CMK (cell line): ENCODE data around the gene PLCB4.
A peak's percentile ranks its signal among the peaks of the same experiment; 100 is the strongest.
"Not testable (repeated sequence)": the region's sequence is repeated elsewhere in the genome, so short reads cannot be mapped to it uniquely, and the experiment has no call there.

Source experiments
- DNase-seq: peaks from one replicate; pipeline ENCODE4 v3.0.0-alpha.2; 2010; ENCODE audit warnings: low read depth

The PLCB4 gene

DNA sequence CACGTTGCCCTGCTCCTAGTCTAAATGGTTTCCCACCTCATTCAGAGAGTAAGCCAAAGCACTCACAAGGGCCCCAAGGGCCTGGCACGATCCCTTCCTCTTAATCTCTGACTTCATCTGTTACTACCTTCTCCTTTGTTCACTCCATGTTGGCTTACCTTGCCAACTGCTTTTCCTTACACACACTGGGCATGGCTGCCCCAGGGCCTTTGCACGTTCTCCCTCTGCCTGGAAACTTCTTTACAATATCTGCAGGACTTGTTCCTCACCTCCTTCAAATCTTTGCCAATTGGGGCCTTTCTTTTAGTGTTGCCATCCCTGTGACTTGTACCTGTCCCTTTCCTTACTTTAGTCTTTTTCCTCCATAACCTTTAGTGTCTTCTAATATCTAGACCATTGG, 73.9 kb downstream of the PLCB4 start:
- DNase-seq: no peak

DNA sequence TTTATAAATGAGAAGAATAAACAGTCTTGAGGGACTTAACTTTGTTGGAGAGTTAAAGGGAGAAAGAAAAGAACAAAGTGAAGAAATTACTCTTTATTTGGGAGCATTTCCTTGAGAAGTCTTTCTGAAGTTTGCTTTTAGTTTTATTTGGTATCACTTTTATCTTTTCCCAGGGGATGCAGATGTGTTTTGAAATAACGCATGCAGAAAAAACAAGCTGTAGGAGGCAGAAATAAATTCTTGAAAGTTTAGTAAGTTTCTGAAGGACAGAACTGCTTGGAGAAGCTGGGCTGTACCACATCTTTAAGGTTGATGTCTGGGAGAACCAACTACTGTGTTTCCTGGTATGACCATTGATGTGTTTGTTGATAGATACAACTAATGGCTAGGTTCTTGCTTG, 75.0 kb downstream of the PLCB4 start:
- DNase-seq: no peak

DNA sequence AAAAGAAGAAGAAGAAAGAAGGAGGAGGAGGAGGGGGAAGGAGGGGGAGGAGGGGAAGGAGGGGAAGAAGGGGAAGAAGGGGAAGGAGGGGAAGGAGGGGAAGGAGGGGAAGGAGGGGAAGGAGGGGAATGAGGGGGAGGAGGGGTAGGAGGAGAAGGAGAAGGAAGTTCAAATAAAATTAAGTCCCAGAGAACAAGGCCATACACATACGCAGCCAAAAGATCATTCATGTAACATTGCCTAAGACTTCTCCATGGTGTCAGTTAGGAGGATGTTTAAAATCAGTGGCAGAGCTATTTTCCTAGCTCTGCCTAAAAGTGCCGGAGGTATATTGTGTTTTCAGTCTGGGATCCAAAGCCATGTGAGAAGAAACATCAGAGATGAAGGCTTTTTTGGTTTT, 75.8 kb downstream of the PLCB4 start:
- DNase-seq: no peak

DNA sequence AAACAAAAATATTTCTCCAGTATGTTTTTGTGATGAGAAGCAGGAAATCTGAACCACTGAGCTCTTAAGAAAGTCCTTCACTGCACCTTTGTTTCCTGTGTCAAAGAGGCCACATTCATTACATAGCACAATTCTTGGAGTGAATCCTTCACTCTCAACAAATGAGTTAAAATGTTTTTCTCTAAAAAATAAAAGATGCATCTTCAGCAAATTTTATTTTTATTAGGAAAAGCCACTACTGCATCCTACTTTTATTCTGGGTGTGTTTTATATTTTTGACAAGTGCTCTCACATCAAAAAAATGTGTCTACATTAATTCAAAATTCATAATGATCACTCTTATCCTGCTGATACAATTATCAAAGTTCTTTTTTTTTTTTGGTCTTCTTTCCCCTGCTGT, 76.3 kb downstream of the PLCB4 start:
- no peak for DNase-seq

DNA sequence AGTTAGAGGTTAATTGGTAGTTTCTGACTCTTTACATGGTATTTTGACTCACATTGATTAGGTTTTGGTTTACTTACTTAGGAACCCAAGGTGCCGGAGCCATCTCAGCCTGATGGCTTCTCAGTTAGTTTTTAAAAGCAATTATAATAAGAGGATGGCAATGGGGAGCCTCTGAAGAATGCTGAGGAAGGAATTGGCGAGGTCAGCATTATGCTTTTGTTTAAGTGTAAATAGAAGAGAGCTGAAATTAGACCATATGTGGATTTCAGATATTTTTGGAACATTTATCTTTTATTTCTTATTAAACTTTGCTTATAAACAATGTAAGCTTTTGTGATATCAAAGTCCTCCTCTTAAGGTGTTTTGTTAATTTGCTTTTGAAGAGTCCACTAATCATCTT, 77.8 kb downstream of the PLCB4 start:
- no peak for DNase-seq

DNA sequence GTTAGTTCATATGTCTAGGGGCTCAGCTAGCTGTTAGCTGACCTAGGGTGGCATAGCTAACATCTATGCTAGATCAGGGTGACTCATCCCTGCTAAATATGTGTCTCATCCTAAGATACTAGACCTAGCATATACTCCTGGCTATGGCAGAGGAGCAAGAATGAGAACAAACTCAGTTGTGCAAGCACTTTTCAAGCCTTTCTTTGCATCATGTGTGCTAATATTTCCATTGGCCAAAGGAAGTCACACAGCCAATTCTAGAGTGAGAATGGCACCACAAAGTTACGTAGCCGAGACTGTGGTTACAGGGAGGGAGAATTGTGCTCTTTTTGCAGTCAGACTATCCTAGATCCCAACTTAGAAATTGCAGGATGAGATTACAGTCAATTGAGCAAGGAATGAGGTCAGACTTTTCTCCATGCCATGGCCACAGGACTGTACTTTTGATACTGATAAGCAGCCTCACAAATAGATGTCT, 78.7 kb downstream of the PLCB4 start:
- DNase-seq: peak; percentile 85

DNA sequence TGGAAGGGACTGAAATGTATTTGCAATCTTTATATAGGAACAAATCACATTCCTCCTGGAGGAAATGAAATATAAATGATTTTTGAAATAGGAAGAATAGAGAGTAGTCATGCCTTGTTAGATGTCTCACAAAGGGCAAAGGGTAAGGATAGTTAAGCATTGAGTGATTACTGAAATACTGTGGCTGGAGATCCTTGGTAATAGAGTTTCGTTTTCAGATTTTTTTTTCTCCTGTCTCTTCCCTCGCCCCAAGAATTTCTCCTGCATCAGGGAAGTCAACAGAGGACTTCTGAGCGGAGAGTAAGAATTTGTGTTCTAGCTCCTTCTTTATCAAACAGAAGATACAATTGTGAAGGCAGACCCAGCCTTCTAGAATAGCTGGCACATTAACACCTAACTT, 79.4 kb downstream of the PLCB4 start:
- DNase-seq: no peak

DNA sequence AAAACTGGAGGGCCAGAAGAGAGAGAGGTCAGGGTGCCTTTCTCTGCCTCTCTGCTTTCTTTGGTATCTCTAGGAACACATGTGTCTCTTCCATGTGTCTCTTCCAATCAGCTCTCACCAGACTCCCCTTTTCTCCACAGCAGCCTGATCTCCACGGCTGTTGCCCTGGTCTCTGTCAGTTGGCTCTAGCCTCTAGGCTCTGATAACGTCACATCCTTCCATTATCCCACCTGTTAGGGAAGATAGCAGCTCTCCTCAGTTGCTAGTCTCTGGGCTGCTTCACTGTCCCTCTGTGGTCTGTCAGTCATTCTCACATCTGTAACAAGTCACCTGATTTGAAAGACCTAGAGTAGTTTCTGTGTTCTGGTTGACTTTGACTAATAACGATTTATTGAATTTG, 80.2 kb downstream of the PLCB4 start:
- peak; percentile 99 for DNase-seq

DNA sequence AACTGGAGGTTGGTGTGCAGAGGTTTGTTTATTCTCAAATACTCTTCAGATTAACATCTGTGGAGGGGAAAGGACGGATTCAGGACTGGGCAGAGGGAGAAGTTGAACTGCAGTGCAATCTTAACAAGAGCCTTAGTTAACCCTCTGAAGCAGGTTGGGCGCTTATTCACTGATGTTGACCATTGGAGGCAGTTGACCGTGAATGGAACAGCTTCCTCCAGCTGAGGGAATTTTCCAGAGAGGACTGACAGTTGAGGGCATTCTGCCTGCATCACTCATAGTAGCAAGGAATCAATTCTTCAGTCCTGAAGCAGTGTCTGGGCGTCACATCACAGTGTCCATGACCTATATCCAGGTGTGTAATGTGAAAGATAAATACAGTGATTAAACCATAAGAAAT, 80.9 kb downstream of the PLCB4 start:
- DNase-seq: no peak

DNA sequence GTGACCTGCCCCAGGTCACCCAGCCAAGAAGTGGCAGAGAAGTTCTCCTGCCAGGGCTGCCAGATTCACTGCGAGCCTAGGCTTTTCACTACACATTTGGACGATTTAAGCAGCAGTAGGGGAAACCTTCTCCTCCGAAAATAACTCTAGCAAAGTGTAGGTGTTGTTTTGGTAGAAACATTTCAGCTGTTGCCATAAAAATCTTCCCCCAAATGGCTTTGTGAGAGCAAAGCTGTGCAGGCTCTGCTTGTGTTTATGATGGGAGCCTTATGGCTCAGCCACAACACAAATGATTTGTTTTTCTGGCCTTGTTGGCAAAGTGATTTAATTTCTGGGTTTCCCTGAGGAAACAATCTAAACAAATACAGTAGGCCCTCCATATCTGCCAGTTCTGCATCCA, 81.8 kb downstream of the PLCB4 start:
- DNase-seq: no peak

DNA sequence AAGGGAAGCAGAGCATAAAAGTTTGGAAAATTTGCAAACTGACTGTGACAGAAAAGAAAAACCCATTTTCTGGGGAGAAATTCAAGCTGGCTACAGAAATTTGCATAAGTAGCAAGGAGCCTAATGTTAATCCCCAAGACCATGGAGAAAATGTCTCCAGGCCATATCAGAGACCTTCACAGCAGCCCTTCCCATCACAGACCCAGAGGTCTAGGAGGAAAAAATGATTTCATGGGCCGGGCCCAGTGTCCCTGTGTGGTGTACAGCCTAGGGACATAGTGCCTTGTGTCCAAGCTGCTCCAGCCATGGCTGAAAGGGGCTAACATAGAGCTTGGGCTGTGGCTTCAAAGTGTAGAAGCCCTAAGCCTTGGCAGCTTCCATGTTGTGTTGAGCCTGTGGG, 83.3 kb downstream of the PLCB4 start:
- not testable (repeated sequence) for DNase-seq

DNA sequence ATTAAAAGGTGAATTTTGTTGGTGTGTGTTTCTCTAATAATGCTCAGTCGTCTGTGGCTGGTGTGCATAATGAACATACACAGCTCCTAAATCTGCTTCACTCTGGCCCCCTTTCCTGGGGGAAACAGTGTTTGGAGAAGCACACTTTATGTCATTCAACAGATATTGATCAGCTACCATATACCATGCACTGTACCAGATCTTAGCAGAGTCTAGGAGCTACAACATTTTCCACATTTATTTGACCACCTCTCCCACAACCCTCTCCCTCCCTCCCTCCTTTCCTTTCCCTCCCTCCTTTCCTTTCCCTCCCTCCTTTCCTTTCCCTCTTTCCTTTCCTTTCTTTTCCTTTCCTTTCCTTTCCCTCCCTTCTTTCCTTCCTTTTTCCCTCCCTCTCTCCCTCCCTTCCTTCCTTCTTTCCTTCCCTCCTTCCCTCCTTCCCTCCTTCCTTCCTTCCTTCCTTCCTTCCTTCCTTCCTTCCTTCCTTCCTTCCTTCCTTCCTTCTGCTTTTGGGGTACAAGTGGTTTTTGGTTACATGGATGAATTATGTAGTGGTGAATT, 85.7 kb downstream of the PLCB4 start:
- DNase-seq: no peak

DNA sequence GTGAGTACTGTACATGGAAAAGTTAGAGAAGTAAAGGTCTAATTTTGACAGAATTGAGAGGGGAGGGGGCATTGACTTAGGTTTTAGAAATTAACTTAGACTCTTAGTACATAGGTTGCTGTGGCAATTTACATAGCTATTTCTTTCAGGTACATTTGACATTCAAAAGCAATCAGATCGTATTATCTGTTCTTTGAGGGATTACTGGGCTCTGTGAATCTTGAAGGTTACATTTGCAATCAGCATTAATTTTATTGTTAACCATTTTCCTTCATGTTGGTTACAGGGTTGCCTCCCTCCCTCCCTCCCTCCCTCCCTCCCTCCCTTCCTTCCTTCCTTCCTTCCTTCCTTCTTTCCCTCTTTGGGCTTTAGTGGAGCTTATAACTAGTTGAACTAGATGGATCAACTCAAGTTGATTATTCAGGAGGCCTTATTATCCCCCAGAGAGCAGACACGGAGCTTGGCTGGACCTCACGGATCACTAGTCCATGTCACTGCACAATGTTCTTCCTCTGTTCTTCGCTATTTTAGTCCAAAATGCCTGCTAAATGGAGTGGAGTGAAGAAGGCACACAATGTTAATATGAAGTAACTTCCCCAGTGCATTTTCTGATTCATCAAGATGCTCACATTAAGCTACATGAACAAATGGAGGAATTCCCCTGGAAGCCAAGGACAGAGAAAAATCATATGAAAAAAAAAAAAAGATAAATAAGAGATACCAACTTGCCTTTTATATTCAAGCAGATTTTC, 87.8 kb downstream of the PLCB4 start:
- DNase-seq: no peak

DNA sequence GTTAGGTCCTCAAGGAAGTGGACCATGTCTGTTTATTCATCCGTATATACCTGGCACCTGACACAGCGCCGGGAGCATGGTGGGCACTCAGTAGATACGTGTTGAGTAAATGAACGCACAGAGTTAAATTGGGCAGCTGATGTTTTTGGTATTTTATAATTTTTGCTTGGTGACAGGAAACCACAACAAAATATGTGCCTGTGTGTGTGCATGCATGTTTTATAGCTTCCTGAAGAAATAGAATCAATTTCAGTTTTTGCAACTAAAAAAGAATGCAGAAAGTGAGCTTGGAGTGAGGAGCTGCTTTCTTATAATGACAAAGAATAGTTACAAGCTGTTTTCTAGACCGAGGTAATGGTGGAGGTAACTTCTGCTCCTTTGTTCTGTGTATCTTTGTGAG, 91.4 kb downstream of the PLCB4 start:
- no peak for DNase-seq

DNA sequence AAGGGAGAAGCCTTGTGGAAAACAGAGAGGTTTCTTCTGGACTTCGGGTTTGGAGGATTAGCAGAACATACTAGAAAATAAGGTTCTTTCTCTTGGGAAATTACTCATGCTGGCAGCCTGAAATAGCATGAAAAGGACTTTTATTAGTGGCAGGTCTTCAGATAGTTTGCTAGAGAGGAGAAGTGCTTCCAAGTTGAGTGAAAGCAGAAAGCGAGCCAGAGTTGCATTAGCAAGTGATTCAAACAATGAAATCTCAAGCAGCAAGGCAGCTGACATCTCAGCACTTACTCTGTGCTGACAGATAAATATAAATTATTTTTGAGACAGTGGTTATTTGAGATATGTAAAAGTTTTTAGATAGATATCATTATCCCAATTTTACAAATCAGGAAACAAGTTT, 91.9 kb downstream of the PLCB4 start:
- DNase-seq: no peak

DNA sequence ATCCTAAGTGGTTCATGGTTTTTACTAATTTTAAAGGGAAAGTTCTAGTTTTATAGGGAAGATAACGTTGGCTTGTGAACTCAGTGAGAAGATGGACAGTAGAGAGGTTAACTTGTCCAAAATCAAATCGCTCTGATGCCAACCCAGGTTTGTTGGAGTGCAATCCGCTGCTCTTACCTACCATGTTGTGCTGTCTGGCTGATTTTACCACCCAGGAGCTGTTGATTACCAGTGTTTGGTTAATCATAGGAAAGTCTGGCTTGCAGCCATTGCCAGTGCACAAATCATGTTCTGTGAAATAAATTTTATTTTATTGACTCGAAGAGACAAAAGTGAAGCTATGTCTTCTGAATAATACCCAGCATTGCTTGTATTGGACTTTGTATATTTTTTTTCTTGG, 92.4 kb downstream of the PLCB4 start:
- no peak for DNase-seq

DNA sequence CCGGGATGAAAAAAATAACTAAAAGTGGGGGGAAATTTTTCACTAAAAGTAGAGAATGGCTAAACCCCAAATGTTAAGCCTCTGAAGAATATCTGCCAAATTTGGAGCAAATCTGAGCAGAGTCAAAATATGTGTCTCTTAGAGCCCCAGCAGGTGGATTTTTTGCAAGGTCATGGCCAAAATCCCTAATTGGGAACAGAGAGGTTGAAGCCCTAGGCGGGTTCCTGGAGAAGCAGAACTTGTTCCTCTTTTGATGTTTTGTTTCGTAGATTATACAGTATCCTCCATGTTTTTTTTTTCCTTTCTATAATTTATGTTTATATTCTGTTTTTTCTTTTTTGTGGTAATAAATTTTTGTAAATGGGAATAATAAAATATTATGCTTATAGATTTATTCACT, 94.4 kb downstream of the PLCB4 start:
- no peak for DNase-seq

DNA sequence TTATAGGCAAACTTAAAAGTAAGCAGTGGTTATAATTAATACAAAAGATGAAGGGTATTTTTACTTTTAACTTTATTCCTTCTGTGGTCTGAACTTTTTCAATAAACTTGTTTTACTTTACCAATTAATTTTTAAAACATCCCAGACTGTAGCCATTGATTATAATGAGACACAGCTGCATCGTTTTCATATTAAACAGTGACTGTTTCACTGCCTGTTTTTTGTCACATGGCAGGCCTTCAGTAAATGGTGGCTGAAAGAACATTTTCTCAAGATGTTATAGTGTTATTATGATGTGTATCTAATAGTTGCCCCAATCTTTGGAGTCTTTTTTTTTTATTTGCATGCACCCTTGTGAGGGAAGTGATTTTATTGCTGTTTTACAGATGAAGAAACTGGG, 95.1 kb downstream of the PLCB4 start:
- no peak for DNase-seq

DNA sequence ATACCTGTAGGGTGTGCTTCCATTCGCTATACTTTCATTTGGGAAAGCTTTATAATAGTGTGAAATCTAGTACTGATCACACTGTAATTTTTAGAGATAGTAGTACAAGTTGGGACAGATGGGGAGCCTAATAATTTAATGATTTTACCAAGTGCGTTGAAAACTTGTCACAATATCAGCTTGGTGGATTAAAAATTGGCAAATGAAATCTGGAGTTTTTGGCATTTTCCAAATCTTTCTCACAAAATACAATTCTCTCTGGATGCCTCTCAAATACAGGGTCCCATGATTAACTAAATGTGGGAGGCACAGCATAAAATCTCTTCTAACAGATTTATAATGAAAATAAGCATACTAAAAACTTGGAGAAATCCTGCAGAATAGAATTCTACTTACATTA, 96.4 kb downstream of the PLCB4 start:
- DNase-seq: no peak

DNA sequence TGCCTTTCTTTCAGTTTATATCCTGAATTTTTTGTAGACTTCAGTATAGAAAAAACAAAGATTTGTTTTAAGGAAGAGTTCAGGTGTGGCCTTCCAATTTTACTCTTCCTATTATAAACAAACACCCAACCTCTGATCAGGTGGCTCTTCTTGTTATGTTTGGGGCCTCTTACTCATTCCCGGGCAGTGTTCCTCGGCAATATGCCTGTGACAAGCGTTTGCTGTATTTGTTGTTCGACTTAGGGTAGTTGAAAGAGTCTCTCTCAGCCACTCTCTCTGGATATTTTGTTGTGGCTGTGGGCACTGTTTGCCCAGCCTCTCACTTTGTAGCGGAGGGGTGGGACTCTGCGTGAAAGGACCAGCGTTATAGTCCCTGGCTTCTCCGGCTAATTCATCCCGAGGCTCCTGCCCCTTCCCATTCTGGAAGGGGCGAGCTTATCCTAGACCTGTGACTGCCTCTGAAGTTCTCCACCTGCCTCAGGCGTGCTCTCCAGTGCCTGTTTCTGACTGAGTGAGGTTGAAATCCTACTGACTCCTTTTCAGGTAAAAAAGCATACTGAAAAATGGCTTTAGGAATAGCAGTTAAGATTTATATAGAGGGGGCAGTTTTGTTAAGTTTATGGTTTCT, 97.4 kb downstream of the PLCB4 start:
- no peak for DNase-seq

DNA sequence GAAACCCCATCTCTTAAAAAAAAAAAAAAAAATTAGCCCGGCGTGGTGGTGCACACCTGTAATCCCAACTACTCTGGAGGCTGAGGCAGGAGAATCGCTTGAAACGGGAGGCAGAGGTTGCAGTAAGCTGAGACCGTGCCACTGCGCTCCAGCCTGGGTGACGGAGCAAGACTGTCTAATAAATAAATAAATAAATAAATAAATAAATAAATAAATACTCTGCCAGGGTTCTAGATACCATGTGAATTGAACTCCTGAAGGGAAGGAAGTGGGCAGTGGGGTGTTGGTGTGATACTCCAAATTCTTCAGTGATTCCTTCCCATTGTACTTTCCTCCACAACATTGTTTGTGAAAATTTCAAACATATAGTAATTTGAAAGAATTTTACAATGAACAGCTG, 100.5 kb downstream of the PLCB4 start:
- no peak for DNase-seq

DNA sequence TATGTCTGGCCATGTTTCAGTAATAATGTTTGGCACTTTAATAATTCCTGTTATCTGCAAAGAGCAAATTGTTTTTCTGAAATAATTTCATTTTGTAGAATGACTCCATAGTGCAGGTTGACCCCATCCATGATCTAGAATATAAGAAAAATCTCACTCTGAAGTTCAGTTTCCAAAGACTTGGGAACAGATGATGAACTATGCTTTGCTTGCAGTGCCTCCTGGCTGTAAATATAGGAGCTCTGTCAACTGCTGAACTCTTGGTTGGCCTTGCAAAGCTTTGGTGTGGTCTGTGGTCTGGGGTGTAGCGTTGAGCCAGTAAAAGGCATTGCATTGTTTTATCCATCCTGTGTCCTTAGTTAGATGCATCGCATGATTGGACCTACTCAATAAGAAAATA, 104.0 kb downstream of the PLCB4 start:
- DNase-seq: peak; percentile 39

DNA sequence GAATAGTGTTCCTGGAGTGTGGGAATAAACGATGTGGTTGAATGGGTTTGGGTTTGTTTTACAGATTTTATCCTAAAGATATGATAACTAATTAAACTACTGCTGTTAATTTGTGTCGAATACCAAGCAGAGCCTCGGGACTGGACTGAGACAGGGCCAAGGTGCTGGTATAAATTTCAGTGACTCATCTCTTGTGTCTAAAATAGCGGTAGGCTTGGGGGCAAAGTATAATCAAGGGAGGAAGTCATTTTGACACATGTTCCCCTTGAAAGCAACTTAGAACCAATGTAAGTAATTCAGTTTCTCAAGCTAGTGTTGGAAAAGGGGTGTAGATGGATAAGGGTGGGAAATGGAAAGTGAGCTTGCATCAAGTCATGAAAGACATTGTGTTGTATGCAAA, 108.4 kb downstream of the PLCB4 start:
- no peak for DNase-seq
